ENCODE data around the gene TMEM145.

The TMEM145 gene

GRCh38 chr19:42345191-42345812 is 32.2 kb downstream of the TMEM145 start:
- DNase-seq (ENCODE audit: low spot score) = no peak
- no peak for TF ChIP-seq CTCF (IDR thresholded peaks at IDR 0.05; ENCODE audit: extremely low read depth, missing control alignments)

GRCh38 chr19:42348211-42348610 is 35.1 kb downstream of the TMEM145 start:
- no peak for TF ChIP-seq CTCF (IDR thresholded peaks at IDR 0.05; ENCODE audit: extremely low read depth, missing control alignments)
- DNase-seq (ENCODE audit: low spot score) = no peak

- DNase-seq (ENCODE audit: low spot score) = no peak
- no peak for TF ChIP-seq CTCF (IDR thresholded peaks at IDR 0.05; ENCODE audit: extremely low read depth, missing control alignments)
Observed at GRCh38 chr19:42349378-42350107, 36.4 kb downstream of the TMEM145 start.

GRCh38 chr19:42350417-42350816 is 37.3 kb downstream of the TMEM145 start:
- TF ChIP-seq CTCF (IDR thresholded peaks at IDR 0.05; ENCODE audit: extremely low read depth, missing control alignments) = no peak
- no peak for DNase-seq (ENCODE audit: low spot score)

GRCh38 chr19:42351079-42351735 is 38.1 kb downstream of the TMEM145 start:
- DNase-seq (ENCODE audit: low spot score) = no peak
- TF ChIP-seq CTCF (IDR thresholded peaks at IDR 0.05; ENCODE audit: extremely low read depth, missing control alignments) = no peak

- no peak for TF ChIP-seq CTCF (IDR thresholded peaks at IDR 0.05; ENCODE audit: extremely low read depth, missing control alignments)
Observed at GRCh38 chr19:42352301-42353259, 39.5 kb downstream of the TMEM145 start.

More at GRCh38 chr19:42352301-42353259, 39.5 kb downstream of the TMEM145 start:
- DNase-seq (ENCODE audit: low spot score) = peak; percentile 51

All from GM20000 (cell line).